HepG2 (cell line): ENCODE data around the gene RPS6KB2. TPM values are rescaled to one million over a fixed set of nuclear protein-coding genes. Genes with fewer than 3 reads are reported as not detected.

Source experiments
- ATAC-seq: fragments of 200-7000 bp; cut with Tn5 transposase; 3 replicates; pipeline ENCODE4 v1.9.1; 2020; ENCODE audit warnings: mild to moderate bottlenecking, moderate library complexity
- BruUV-seq: library from RNA; stranded (reverse); fragments of 400-500 nt; replicated peaks from 2 replicates; lab custom pipeline; 2021; lab: Mats Ljungman, UMichigan
- CTCF ChIA-PET: fragments of 300-600 bp; formaldehyde crosslinking; extraction: SDS; loops from one replicate; lab custom pipeline; 2021; ENCODE audit warnings: low total read pairs, inconsistent platforms, low intra/inter-chr PET ratio; lab: Yijun Ruan, JAX
- POLR2A ChIA-PET: fragments of 350-600 bp; sonication (Branson Sonifier 250); formaldehyde crosslinking; loops from one replicate; lab custom pipeline; 2020; ENCODE audit warnings: antibody characterized with exemption, inconsistent platforms; lab: Yijun Ruan, JAX
- DNase-seq: peaks from one replicate; pipeline ENCODE4 v3.0.0-alpha.2; 2015; ENCODE audit warnings: low spot score
- FAIRE-seq: peaks from 3 replicates; lab custom pipeline; 2011; peaks lifted over from hg19 to GRCh38; lab: Jason Lieb, UNC
- H2AFZ ChIP-seq: one replicate; pipeline ENCODE4 v1.6.1; 2011; ENCODE audit warnings: low read length, inconsistent platforms
- H3K27ac ChIP-seq: fragments of 300-600 bp; 3 replicates; pipeline ENCODE4 v1.8.0; 2011; ENCODE audit warnings: mixed run types, mild to moderate bottlenecking, mixed read lengths, low read length, inconsistent platforms; ENCODE audit not compliant: insufficient read depth; ENCODE audit errors: extremely low read length
- H3K27me3 ChIP-seq, 2 experiments: fragments of 200-600 bp in 1 of 2; 2 replicates in 1 of 2; 3 replicates in 1 of 2; pipeline versions ENCODE4 v1.6.0 to v1.8.0; 2011; ENCODE audit warnings: low read length in 2 of 2, mild to moderate bottlenecking in 2 of 2, moderate library complexity in 2 of 2, inconsistent platforms in 1 of 2; ENCODE audit not compliant: insufficient read depth in 2 of 2, control insufficient read depth in 1 of 2
- H3K36me3 ChIP-seq, 2 experiments: fragments of 200-600 bp in 1 of 2; replicated peaks in 1 of 2; 2 replicates in 1 of 2; 3 replicates in 1 of 2; pipeline versions ENCODE4 v1.5.1 to v1.8.0; 2011; ENCODE audit warnings: low read length in 2 of 2, inconsistent platforms in 1 of 2; ENCODE audit not compliant: insufficient read depth in 2 of 2, control insufficient read depth in 1 of 2
- H3K4me1 ChIP-seq: 2 replicates; pipeline ENCODE4 v1.5.1; 2012; ENCODE audit warnings: low read length, inconsistent platforms; ENCODE audit not compliant: insufficient read depth
- H3K4me2 ChIP-seq: 2 replicates; pipeline ENCODE4 v1.6.0; 2011; ENCODE audit warnings: low read depth, low read length, inconsistent platforms
- H3K4me3 ChIP-seq, 3 experiments: fragments of 200-600 bp in 1 of 3; sonication (generic), shearing (Covaris generic) in 1 of 3; replicated peaks in 1 of 3; 2 replicates each; pipeline ENCODE4 v1.5.1; 2011 to 2016; ENCODE audit warnings: low read length in 3 of 3, inconsistent platforms in 2 of 3, low read depth in 2 of 3, mild to moderate bottlenecking in 2 of 3, control low read depth in 1 of 3, mixed read lengths in 1 of 3; ENCODE audit not compliant: insufficient read depth in 1 of 3
- H3K79me2 ChIP-seq: one replicate; pipeline ENCODE4 v1.6.1; 2011; ENCODE audit warnings: low read length, inconsistent platforms; ENCODE audit not compliant: insufficient read depth
- H3K9ac ChIP-seq: 2 replicates; pipeline ENCODE4 v1.6.0; 2011; ENCODE audit warnings: mild to moderate bottlenecking, low read depth, low read length, inconsistent platforms; ENCODE audit not compliant: insufficient read depth
- H3K9me3 ChIP-seq: 2 replicates; pipeline ENCODE4 v1.5.1; 2012; ENCODE audit warnings: mild to moderate bottlenecking, low read length
- H4K20me1 ChIP-seq: 2 replicates; pipeline ENCODE4 v1.6.0; 2011; ENCODE audit warnings: inconsistent platforms, mild to moderate bottlenecking, low read length, moderate library complexity; ENCODE audit not compliant: insufficient read depth
- DPF2 ChIP-seq: sonication (generic); formaldehyde crosslinking; IDR thresholded peaks from 2 replicates; pipeline ENCODE4 v1.4.0; 2020; ENCODE audit warnings: mild to moderate bottlenecking, low read depth, missing genetic modification reagents, borderline replicate concordance
- HNRNPL ChIP-seq: fragments of 200-400 bp; formaldehyde crosslinking; IDR thresholded peaks from 2 replicates; pipeline ENCODE4 v1.6.1; 2017; ENCODE audit warnings: mild to moderate bottlenecking, low read depth, low read length
- MTA3 ChIP-seq: sonication (generic); formaldehyde crosslinking; IDR thresholded peaks from 2 replicates; pipeline ENCODE4 v1.4.0; 2020; ENCODE audit warnings: missing genetic modification reagents
- RBFOX2 ChIP-seq: fragments of 200-400 bp; formaldehyde crosslinking; IDR thresholded peaks from 2 replicates; pipeline ENCODE4 v1.6.1; 2017; ENCODE audit warnings: low read depth, mild to moderate bottlenecking, low read length
- WGBS: methylation state at CpG from one replicate; pipeline ENCODE4 v1.1.6; 2017; ENCODE audit warnings: low lambda C conversion rate; 5-methylcytosine and 5-hydroxymethylcytosine counted together
- in situ Hi-C: cut with HindIII; loops from 2 replicates; pipeline ENCODE4 v1.10.0; 2017; ENCODE audit warnings: low pct_unique_long_range_greater_than_20kb; ENCODE audit not compliant: extremely low pct_ligation_motif_present
- intact Hi-C: fragments of 100-400 bp; cut with micrococcal nuclease; formaldehyde crosslinking; loops from one replicate; pipeline ENCODE4 v1.10.0; 2022; ENCODE audit not compliant: unreplicated experiment
- polyA plus RNA-seq, 8 experiments: library from polyadenylated mRNA; depleted of rRNA in 3 of 8; stranded (reverse) in 7 of 8; unstranded in 1 of 8; fragments of >200 nt; fragmentation: Illumina TruSeq in 4 of 8; extraction: Trizol in 4 of 8; gene quantifications; 2 replicates each; pipeline versions ENCODE4 v1.2.1 to v1.2.3, GENCODE V29; 2011 to 2016; ENCODE audit warnings: low read depth in 4 of 8, missing spikeins in 1 of 8, mixed read lengths in 1 of 8; ENCODE audit not compliant: insufficient read depth in 1 of 8
- total RNA-seq, 5 experiments: library from RNA; depleted of rRNA; stranded (reverse); fragments of >200 nt; fragmentation: Illumina TruSeq; extraction: Trizol; gene quantifications; 2 replicates each; pipeline ENCODE4 v1.2.3, GENCODE V29; 2016; ENCODE audit warnings: low read depth in 1 of 5

The RPS6KB2 gene
- total and polyA plus RNA-seq, 2 of the 13 experiments (the other 11 are each of a cell fraction or from before 2014, with no cell fraction given), result 52.9 to 54.8 TPM

GRCh38 chr11:67441098-67441563, 12.8 kb downstream of the RPS6KB2 start:
- H3K36me3 ChIP-seq, result peaks cover 0 to 4% of the 10 kb centered on the region in 2 experiments; a peak in 2 of 5 replicates
- DNase-seq (no peak), ATAC-seq (no peak), FAIRE-seq (no peak)
- H3K9ac ChIP-seq, result no peak overlapping the region
- in situ Hi-C loops (no loop called here), intact Hi-C loops (no loop called here)
- POLR2A ChIA-PET, result no interaction called here
- H3K27ac ChIP-seq, result no peak overlapping the region
- H3K9me3 ChIP-seq, result no peaks in the 10 kb centered on the region
- H3K4me2 ChIP-seq, result no peak overlapping the region
- no peak overlapping the region for H3K4me3 ChIP-seq
- peaks cover 0 to 1% of the 10 kb centered on the region in 2 experiments; a peak in 1 of 5 replicates for H3K27me3 ChIP-seq
- no peaks in the 10 kb centered on the region for H4K20me1 ChIP-seq
- no CpG with 5 or more reads among the region's 21 CpGs for WGBS
- CTCF ChIA-PET, result no interaction called here
- H2AFZ ChIP-seq, result no peak overlapping the region
- no peak for TF ChIP-seq MTA3 (CRISPR knock-in tag)
- 0 out of 2 replicates have a peak, but pooled peaks have one; percentile 20 for TF ChIP-seq HNRNPL
- TF ChIP-seq RBFOX2, result 0 out of 2 replicates have a peak, but pooled peaks have one; percentile 14
- no TSS peak for BruUV-seq
- H3K4me1 ChIP-seq, result peaks cover 21% of the 10 kb centered on the region
- H3K79me2 ChIP-seq, result peaks cover 3% of the 10 kb centered on the region

- in situ Hi-C loops (no loop called here), intact Hi-C loops (loop anchor here (2.0 kb wide), 1 partner anchor 13 kb away; the partner anchor contains the start of gene RPS6KB2)
- Histone ChIP-seq H3K9ac (no peak overlapping the region; the same call in 1 of the 2 replicates), H3K4me3 (no peak overlapping the region; a peak in 2 of 6 replicates), H4K20me1 (no peaks in the 10 kb centered on the region), H3K27me3 (peaks cover 0 to 1% of the 10 kb centered on the region in 2 experiments; a peak in 1 of 5 replicates), H3K79me2 (peaks cover 3% of the 10 kb centered on the region), H2AFZ (no peak overlapping the region), H3K4me2 (peak overlapping the region; percentile 87), H3K4me1 (peaks cover 21% of the 10 kb centered on the region), H3K27ac (no peak overlapping the region), H3K9me3 (no peaks in the 10 kb centered on the region), H3K36me3 (peaks cover 0 to 4% of the 10 kb centered on the region in 2 experiments; a peak in 2 of 5 replicates)
- peak; percentile 40; the same call in 1 of the 2 replicates for TF ChIP-seq RBFOX2
- no peak for TF ChIP-seq DPF2 (CRISPR knock-in tag)
- POLR2A ChIA-PET, result no interaction called here
- FAIRE-seq (no peak), ATAC-seq (no peak), DNase-seq (no peak)
- TSS peak; percentile 56 for BruUV-seq
- CTCF ChIA-PET, result no interaction called here
- WGBS, result 97% methylated on average over 18 of the region's 28 CpGs
These were observed 13.5 kb downstream of the RPS6KB2 start for GRCh38 chr11:67441731-67442351.
